ENCODE data around the gene DIDO1. TPM values are rescaled to one million over a fixed set of nuclear protein-coding genes. Genes with fewer than 3 reads are reported as not detected.

Gene DIDO1
- total RNA-seq, 2 donors from 2014 or later = 63.8 to 80.4 TPM

- peak overlapping the region; percentile 91 for H3K4me3 ChIP-seq
- DNase-seq (ENCODE audit: low spot score) = no peak
- H3K4me1 ChIP-seq (ENCODE audit: control insufficient read depth in 1 of 2, low read depth in 2 of 2) = peaks cover 24 to 58% of the 10 kb centered on the region in 2 donors
- no peak overlapping the region for H3K27ac ChIP-seq
- TF ChIP-seq CTCF (IDR thresholded peaks at IDR 0.05) = no peak
- no peaks in the 10 kb centered on the region for H3K9me3 ChIP-seq
- no peaks in the 10 kb centered on the region for H3K36me3 ChIP-seq
- ATAC-seq (ENCODE audit: insufficient number of reproducible peaks, low FRiP score, low read depth) = no peak
- H3K27me3 ChIP-seq (replicated peaks; ENCODE audit: insufficient read depth) = no peaks in the 10 kb centered on the region
These were observed 9.8 kb upstream of the DIDO1 start for GRCh38 chr20:62935968-62936585.

GRCh38 chr20:62935204-62935967 lies 9.1 kb upstream of the DIDO1 start:
- H3K36me3 ChIP-seq = no peaks in the 10 kb centered on the region
- H3K4me1 ChIP-seq (ENCODE audit: control insufficient read depth in 1 of 2, low read depth in 2 of 2) = peaks cover 24 to 51% of the 10 kb centered on the region in 2 donors
- DNase-seq (ENCODE audit: low spot score) (no peak), ATAC-seq (ENCODE audit: insufficient number of reproducible peaks, low FRiP score, low read depth) (no peak)
- no peaks in the 10 kb centered on the region for H3K27me3 ChIP-seq (replicated peaks; ENCODE audit: insufficient read depth)
- TF ChIP-seq CTCF (IDR thresholded peaks at IDR 0.05) = no peak
- H3K27ac ChIP-seq = no peak overlapping the region
- H3K9me3 ChIP-seq = no peaks in the 10 kb centered on the region
- no peak overlapping the region for H3K4me3 ChIP-seq

GRCh38 chr20:62933966-62934365 lies 7.7 kb upstream of the DIDO1 start:
- Histone ChIP-seq H3K27ac (no peak overlapping the region), H3K27me3 (replicated peaks; ENCODE audit: insufficient read depth) (no peaks in the 10 kb centered on the region), H3K4me1 (ENCODE audit: control insufficient read depth in 1 of 2, low read depth in 2 of 2) (peaks cover 16 to 48% of the 10 kb centered on the region in 2 donors), H3K9me3 (no peaks in the 10 kb centered on the region), H3K4me3 (no peak overlapping the region), H3K36me3 (no peaks in the 10 kb centered on the region)
- no peak for ATAC-seq (ENCODE audit: insufficient number of reproducible peaks, low FRiP score, low read depth)
- no peak for DNase-seq (ENCODE audit: low spot score)
- TF ChIP-seq CTCF (IDR thresholded peaks at IDR 0.05) = no peak

- H3K27ac ChIP-seq = no peak overlapping the region
- no peak overlapping the region for H3K4me3 ChIP-seq
- no peak for TF ChIP-seq CTCF (IDR thresholded peaks at IDR 0.05)
- H3K4me1 ChIP-seq (ENCODE audit: control insufficient read depth in 1 of 2, low read depth in 2 of 2) = peaks cover 28 to 63% of the 10 kb centered on the region in 2 donors
- no peaks in the 10 kb centered on the region for H3K36me3 ChIP-seq
- no peaks in the 10 kb centered on the region for H3K27me3 ChIP-seq (replicated peaks; ENCODE audit: insufficient read depth)
- DNase-seq (ENCODE audit: low spot score) (no peak), ATAC-seq (ENCODE audit: insufficient number of reproducible peaks, low FRiP score, low read depth) (no peak)
- H3K9me3 ChIP-seq = no peaks in the 10 kb centered on the region
These were observed 5.2 kb upstream of the DIDO1 start for GRCh38 chr20:62931464-62931863.

- DNase-seq (ENCODE audit: low spot score) (no peak), ATAC-seq (ENCODE audit: insufficient number of reproducible peaks, low FRiP score, low read depth) (no peak)
- H3K4me1 ChIP-seq (ENCODE audit: control insufficient read depth in 1 of 2, low read depth in 2 of 2) = peaks cover 27 to 53% of the 10 kb centered on the region in 2 donors
- no peaks in the 10 kb centered on the region for H3K36me3 ChIP-seq
- no peaks in the 10 kb centered on the region for H3K27me3 ChIP-seq (replicated peaks; ENCODE audit: insufficient read depth)
- H3K9me3 ChIP-seq = no peaks in the 10 kb centered on the region
- TF ChIP-seq CTCF (IDR thresholded peaks at IDR 0.05) = no peak
- peak overlapping the region; percentile 74 to 82 for H3K27ac ChIP-seq
- H3K4me3 ChIP-seq = peak overlapping the region; percentile 84
These were observed 2.8 kb upstream of the DIDO1 start for GRCh38 chr20:62929051-62929538.

Data from thoracic aorta (tissue), 2 donors.